Thyroid gland (tissue), 4 donors: ENCODE data around the gene FTH1.

ENCODE experiments used
- POLR2A ChIP-seq, 2 donors: fragments of 450-650 bp; IDR thresholded peaks; one replicate each; pipeline ENCODE4 v1.6.1; 2017; ENCODE audit warnings: antibody characterized with exemption in 2 of 2, mild to moderate bottlenecking in 2 of 2, moderate library complexity in 1 of 2
- TF ChIP-seq, protein P1 (sequence below), 6 experiments: fragments of 200-600 bp in 3 of 6; fragments of 450-650 bp in 3 of 6; sonication (generic) in 3 of 6; IDR thresholded peaks; one replicate each; pipeline ENCODE4 v1.5.1; 2016 to 2019; ENCODE audit warnings: antibody characterized with exemption in 6 of 6, mild to moderate bottlenecking in 2 of 6, inconsistent platforms in 1 of 6, moderate library complexity in 1 of 6

DNA sequence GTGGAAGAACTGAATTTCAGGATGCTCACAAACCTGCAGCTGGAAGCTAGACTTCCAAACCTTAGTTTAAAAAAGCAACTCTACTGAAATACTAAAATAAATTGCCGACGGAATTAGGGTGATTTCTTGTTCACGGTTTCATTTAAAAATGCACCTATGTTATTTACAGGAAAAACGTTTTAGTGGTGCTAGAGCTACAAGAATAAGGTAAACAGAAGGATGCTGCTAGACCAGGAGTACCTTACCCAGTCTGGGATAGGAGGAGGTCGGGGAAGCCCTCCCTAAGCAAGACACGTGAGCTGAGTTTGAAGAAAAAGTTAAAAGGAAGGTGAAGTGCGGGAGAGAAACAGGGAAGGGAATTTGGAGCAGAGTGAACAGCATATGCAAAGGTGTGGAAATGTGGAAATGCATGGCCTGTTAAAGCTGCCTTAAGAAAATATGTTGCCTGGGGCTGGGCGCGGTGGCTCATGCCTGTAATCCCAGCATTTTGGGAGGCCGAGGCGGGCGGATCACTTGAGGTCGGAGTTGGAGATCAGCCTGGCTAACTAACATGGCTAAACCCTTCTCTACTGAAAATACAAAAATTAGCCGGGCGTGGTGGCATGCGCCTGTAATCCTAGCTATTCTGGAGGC is 1.4 kb upstream of the FTH1 start:
- TF ChIP-seq POLR2A (IDR thresholded peaks at IDR 0.05) = no peak
- TF ChIP-seq, protein P1, sequence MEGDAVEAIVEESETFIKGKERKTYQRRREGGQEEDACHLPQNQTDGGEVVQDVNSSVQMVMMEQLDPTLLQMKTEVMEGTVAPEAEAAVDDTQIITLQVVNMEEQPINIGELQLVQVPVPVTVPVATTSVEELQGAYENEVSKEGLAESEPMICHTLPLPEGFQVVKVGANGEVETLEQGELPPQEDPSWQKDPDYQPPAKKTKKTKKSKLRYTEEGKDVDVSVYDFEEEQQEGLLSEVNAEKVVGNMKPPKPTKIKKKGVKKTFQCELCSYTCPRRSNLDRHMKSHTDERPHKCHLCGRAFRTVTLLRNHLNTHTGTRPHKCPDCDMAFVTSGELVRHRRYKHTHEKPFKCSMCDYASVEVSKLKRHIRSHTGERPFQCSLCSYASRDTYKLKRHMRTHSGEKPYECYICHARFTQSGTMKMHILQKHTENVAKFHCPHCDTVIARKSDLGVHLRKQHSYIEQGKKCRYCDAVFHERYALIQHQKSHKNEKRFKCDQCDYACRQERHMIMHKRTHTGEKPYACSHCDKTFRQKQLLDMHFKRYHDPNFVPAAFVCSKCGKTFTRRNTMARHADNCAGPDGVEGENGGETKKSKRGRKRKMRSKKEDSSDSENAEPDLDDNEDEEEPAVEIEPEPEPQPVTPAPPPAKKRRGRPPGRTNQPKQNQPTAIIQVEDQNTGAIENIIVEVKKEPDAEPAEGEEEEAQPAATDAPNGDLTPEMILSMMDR (IDR thresholded peaks at IDR 0.05) = no peak
